Gastroesophageal sphincter (tissue), 4 donors: Measurements from ENCODE around the gene LAMA5. TPM values are rescaled to one million over a fixed set of nuclear protein-coding genes. Genes with fewer than 3 reads are reported as not detected.

Source experiments
- ATAC-seq: fragments of 150-250 bp; one replicate; pipeline ENCODE4 v1.9.1; 2016; ENCODE audit warnings: mild to moderate bottlenecking, moderate library complexity
- H3K27ac ChIP-seq, 4 donors: fragments of 200-600 bp; sonication (generic) in 3 of 4; 1 replicate in 3 of 4; 2 replicates in 1 of 4; pipeline ENCODE4 v1.5.1; 2016 to 2019
- H3K27me3 ChIP-seq: fragments of 200-600 bp; sonication (generic); one replicate; pipeline ENCODE4 v1.5.1; 2019
- H3K36me3 ChIP-seq, 2 donors: fragments of 200-600 bp; sonication (generic); one replicate each; pipeline ENCODE4 v1.5.1; 2019; ENCODE audit warnings: control low read depth in 1 of 2
- H3K4me1 ChIP-seq, 3 donors: fragments of 200-600 bp; sonication (generic); 1 replicate in 2 of 3; 2 replicates in 1 of 3; pipeline ENCODE4 v1.5.1; 2016 to 2019; ENCODE audit warnings: control low read depth in 2 of 3
- H3K4me3 ChIP-seq, 2 donors: fragments of 200-600 bp; sonication (generic); one replicate each; pipeline ENCODE4 v1.5.1; 2019; ENCODE audit warnings: mild to moderate bottlenecking in 1 of 2, moderate library complexity in 1 of 2
- H3K9me3 ChIP-seq, 3 donors: fragments of 200-600 bp; sonication (generic); one replicate each; pipeline ENCODE4 v1.5.1; 2017 to 2019; ENCODE audit warnings: control low read depth in 2 of 3
- CTCF ChIP-seq, 4 experiments: fragments of 200-600 bp in 2 of 4; fragments of 450-650 bp in 2 of 4; sonication (generic) in 1 of 4; IDR thresholded peaks; one replicate each; pipeline ENCODE4 v1.5.1; 2017 to 2019; ENCODE audit warnings: antibody characterized with exemption in 4 of 4, mild to moderate bottlenecking in 2 of 4, moderate library complexity in 2 of 4
- EP300 ChIP-seq: sonication (generic); formaldehyde crosslinking; IDR thresholded peaks from one replicate; pipeline ENCODE4 v1.6.1; 2017; ENCODE audit warnings: antibody characterized with exemption, mild to moderate bottlenecking
- POLR2A ChIP-seq, 2 donors: fragments of 450-650 bp; IDR thresholded peaks; one replicate each; pipeline ENCODE4 v1.6.1; 2017; ENCODE audit warnings: antibody characterized with exemption in 2 of 2, mild to moderate bottlenecking in 2 of 2, moderate library complexity in 1 of 2
- POLR2AphosphoS5 ChIP-seq: sonication (generic); formaldehyde crosslinking; IDR thresholded peaks from one replicate; pipeline ENCODE4 v1.6.1; 2017; ENCODE audit warnings: antibody characterized with exemption
- WGBS, 2 donors: methylation state at CpG; one replicate each; pipeline ENCODE4 v1.1.5; 2018; ENCODE audit warnings: low coverage in 1 of 2; 5-methylcytosine and 5-hydroxymethylcytosine counted together
- total RNA-seq, 4 donors: library from RNA; depleted of rRNA; stranded (reverse); fragments of >200 nt; gene quantifications; one replicate each; pipeline ENCODE4 v1.1.0, GENCODE V29; 2016

Gene LAMA5
- total RNA-seq, 4 donors from 2014 or later, result 58.6 to 259 (median 172) TPM

DNA sequence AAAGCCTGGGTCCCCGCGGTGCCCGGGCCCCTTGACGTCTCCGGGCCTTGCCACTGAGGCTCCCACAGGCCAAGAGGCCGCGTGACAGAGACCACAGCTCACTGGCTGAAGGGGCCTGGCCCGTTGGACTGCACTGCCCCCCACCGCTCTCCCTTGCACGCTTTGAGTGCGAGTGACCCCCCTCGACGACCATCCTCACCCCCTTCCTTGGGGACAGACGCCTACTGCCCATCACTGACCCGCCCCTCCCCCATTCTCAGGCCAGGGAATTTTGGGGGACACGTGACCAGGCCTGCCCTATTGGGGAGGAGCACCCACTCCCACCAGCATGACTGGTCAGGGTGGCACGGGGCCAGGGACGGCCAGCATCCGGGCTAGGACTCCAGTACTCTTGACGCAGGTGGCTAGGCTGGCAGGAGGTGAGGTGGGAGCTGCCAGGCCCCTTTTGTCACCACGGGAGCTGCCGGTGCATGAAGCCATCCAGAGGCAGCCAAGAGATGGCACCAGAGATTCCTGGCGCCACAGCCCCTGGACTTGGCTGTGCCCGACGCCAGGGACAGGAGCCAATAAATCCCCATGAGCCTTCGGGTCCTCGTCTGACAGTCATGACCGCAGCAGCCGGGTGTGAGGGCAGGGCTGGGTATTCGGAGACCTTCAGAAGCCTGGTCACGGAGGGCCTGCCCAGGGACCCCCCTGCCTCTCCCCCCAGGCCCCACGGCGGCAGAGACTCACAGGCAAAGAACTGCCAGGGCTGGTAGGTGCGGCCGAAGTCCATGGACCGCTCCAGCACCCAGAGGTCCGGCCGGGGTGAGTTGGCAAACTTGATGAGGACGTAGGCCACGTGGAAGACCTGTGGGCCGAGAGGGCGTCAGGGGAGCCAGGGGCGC lies 14.5 kb downstream of the LAMA5 start:
- Histone ChIP-seq H3K4me3 (no peak overlapping the region), H3K27ac (peak overlapping the region; percentile 41 to 94 (median 90)), H3K4me1 (peaks cover 7 to 71% (median 48%) of the 10 kb centered on the region in 3 donors), H3K36me3 (peaks cover 0 to 42% of the 10 kb centered on the region in 2 donors), H3K9me3 (no peaks in the 10 kb centered on the region), H3K27me3 (no peaks in the 10 kb centered on the region)
- 88% methylated on average over 4 of the region's 43 CpGs; no CpG with 5 or more reads in 1 of the 2 donors for WGBS, 2 donors
- TF ChIP-seq CTCF (IDR thresholded peaks at IDR 0.05) (peak in 3 of 4 experiments; percentile 55 to 78 (median 56)), POLR2A (IDR thresholded peaks at IDR 0.05) (no peak), EP300 (no peak), POLR2AphosphoS5 (peak; percentile 92)
- peak; percentile 74 for ATAC-seq

- no peak for TF ChIP-seq CTCF (IDR thresholded peaks at IDR 0.05)
- TF ChIP-seq POLR2AphosphoS5, result no peak
- TF ChIP-seq EP300, result no peak
- no peak for TF ChIP-seq POLR2A (IDR thresholded peaks at IDR 0.05)
- no peak for ATAC-seq
- 89 to 96% methylated on average over 4 to 9 of the region's 60 CpGs for WGBS, 2 donors
Measured at GRCh38 chr20:62351469-62352401, 15.4 kb downstream of the LAMA5 start.

GRCh38 chr20:62350629-62351422 lies 16.3 kb downstream of the LAMA5 start:
- no peaks in the 10 kb centered on the region for H3K9me3 ChIP-seq
- peaks cover 0 to 60% of the 10 kb centered on the region in 2 donors for H3K36me3 ChIP-seq
- H3K4me3 ChIP-seq, result no peak overlapping the region
- H3K27me3 ChIP-seq, result no peaks in the 10 kb centered on the region
- TF ChIP-seq POLR2AphosphoS5, result no peak
- no peak for TF ChIP-seq CTCF (IDR thresholded peaks at IDR 0.05)
- TF ChIP-seq EP300, result no peak
- TF ChIP-seq POLR2A (IDR thresholded peaks at IDR 0.05), result no peak
- WGBS, 2 donors, result 76% methylated on average over 3 of the region's 23 CpGs; no CpG with 5 or more reads in 1 of the 2 donors
- no peak for ATAC-seq
- peaks cover 3 to 52% (median 30%) of the 10 kb centered on the region in 3 donors for H3K4me1 ChIP-seq
- H3K27ac ChIP-seq, result peak overlapping the region in 3 of 4 donors; percentile 88 to 94 (median 93)

More at GRCh38 chr20:62351469-62352401, 15.4 kb downstream of the LAMA5 start:
- H3K36me3 ChIP-seq, result peaks cover 0 to 51% of the 10 kb centered on the region in 2 donors
- no peak overlapping the region for H3K4me3 ChIP-seq
- H3K4me1 ChIP-seq, result peaks cover 6 to 61% (median 39%) of the 10 kb centered on the region in 3 donors
- H3K9me3 ChIP-seq, result no peaks in the 10 kb centered on the region
- peak overlapping the region; percentile 41 to 94 (median 90) for H3K27ac ChIP-seq
- H3K27me3 ChIP-seq, result no peaks in the 10 kb centered on the region

DNA sequence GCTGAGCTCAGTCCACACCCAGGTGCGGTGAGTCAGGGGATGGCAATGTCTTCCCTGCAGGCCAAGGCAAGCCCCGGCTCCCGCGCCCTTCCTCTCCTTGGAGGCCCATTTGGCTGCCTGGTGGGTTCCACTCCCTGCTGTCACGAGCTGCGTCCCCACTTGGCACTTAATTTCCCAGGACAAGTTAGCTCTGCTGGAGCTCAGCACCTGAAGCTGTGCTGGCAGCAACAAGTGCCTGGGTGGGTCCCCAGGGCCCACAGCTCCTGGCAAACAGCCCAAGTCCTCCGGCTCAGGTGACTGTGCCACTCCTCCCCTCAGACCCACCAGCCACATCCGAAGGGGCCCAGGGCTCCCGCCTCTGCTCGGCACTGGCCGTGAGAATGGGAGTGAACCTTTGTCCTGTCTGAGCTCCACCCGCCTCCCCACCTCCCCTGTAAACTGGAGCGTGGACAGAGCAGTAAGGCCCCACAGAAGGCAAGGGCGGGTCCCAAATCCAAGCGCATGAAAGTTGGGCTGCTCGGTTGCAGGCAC lies 16.9 kb downstream of the LAMA5 start:
- Histone ChIP-seq H3K4me3 (no peak overlapping the region), H3K9me3 (no peaks in the 10 kb centered on the region), H3K27me3 (no peaks in the 10 kb centered on the region), H3K4me1 (peaks cover 0 to 46% (median 23%) of the 10 kb centered on the region in 3 donors), H3K27ac (peak overlapping the region in 3 of 4 donors; percentile 88 to 94 (median 93)), H3K36me3 (peaks cover 0 to 67% of the 10 kb centered on the region in 2 donors)
- no peak for TF ChIP-seq POLR2AphosphoS5
- TF ChIP-seq EP300, result no peak
- TF ChIP-seq CTCF (IDR thresholded peaks at IDR 0.05), result no peak
- TF ChIP-seq POLR2A (IDR thresholded peaks at IDR 0.05), result no peak
- ATAC-seq, result no peak
- WGBS, 2 donors, result 69 to 90% methylated on average over 2 to 7 of the region's 16 CpGs
